ENCODE results near the gene SNX2. TPM values are rescaled to one million over a fixed set of nuclear protein-coding genes. Genes with fewer than 3 reads are reported as not detected.
"Not testable (repeated sequence)": the region's sequence is repeated elsewhere in the genome, so short reads cannot be mapped to it uniquely, and the experiment has no call there.

Gene SNX2
- 42.7 and 49.1 TPM in 2 replicates for total RNA-seq (2014; rRNA removed)
- polyA plus RNA-seq (2012): 33.1 TPM

GRCh38 chr5:122774861-122775549 lies at the start of gene SNX2:
Gene SNX2 (plus strand): TSS chr5:122775080. CDS start chr5:122775104, 24 bp downstream.
- peak; percentile 79 for DNase-seq (ENCODE audit: low read depth)

- DNase-seq (ENCODE audit: low read depth): peak; percentile 72
These were observed 47.8 kb upstream of the SNX2 start for GRCh38 chr5:122727112-122727541.

- DNase-seq (ENCODE audit: low read depth): no peak
These were observed 44.8 kb upstream of the SNX2 start for GRCh38 chr5:122730037-122730436.

GRCh38 chr5:122730456-122730855 lies 44.4 kb upstream of the SNX2 start:
- no peak for DNase-seq (ENCODE audit: low read depth)

- no peak for DNase-seq (ENCODE audit: low read depth)
These were observed 38.6 kb upstream of the SNX2 start for GRCh38 chr5:122736086-122736845.

GRCh38 chr5:122738088-122738487 lies 36.8 kb upstream of the SNX2 start:
- DNase-seq (ENCODE audit: low read depth): no peak

GRCh38 chr5:122741681-122742080 lies 33.2 kb upstream of the SNX2 start:
- DNase-seq (ENCODE audit: low read depth): no peak

GRCh38 chr5:122743261-122743660 lies 31.6 kb upstream of the SNX2 start:
- DNase-seq (ENCODE audit: low read depth): no peak

- DNase-seq (ENCODE audit: low read depth): no peak
These were observed 29.3 kb upstream of the SNX2 start for GRCh38 chr5:122745597-122745996.

- no peak for DNase-seq (ENCODE audit: low read depth)
These were observed 25.0 kb upstream of the SNX2 start for GRCh38 chr5:122749886-122750285.

GRCh38 chr5:122751293-122751782 lies 23.5 kb upstream of the SNX2 start:
- no peak for DNase-seq (ENCODE audit: low read depth)

GRCh38 chr5:122753500-122753899 lies 21.4 kb upstream of the SNX2 start:
- no peak for DNase-seq (ENCODE audit: low read depth)

GRCh38 chr5:122755783-122756182 lies 19.1 kb upstream of the SNX2 start:
- no peak for DNase-seq (ENCODE audit: low read depth)

GRCh38 chr5:122756264-122756911 lies 18.5 kb upstream of the SNX2 start:
- peak; percentile 58 for DNase-seq (ENCODE audit: low read depth)

- DNase-seq (ENCODE audit: low read depth): no peak
These were observed 17.6 kb upstream of the SNX2 start for GRCh38 chr5:122757285-122757684.

- DNase-seq (ENCODE audit: low read depth): no peak
These were observed 15.4 kb upstream of the SNX2 start for GRCh38 chr5:122759241-122760070.

GRCh38 chr5:122760236-122760635 lies 14.6 kb upstream of the SNX2 start:
- DNase-seq (ENCODE audit: low read depth): no peak

- no peak for DNase-seq (ENCODE audit: low read depth)
These were observed 13.8 kb upstream of the SNX2 start for GRCh38 chr5:122761115-122761514.

- not testable (repeated sequence) for DNase-seq (ENCODE audit: low read depth)
These were observed 13.0 kb upstream of the SNX2 start for GRCh38 chr5:122761896-122762295.

GRCh38 chr5:122766130-122766529 lies 8.8 kb upstream of the SNX2 start:
- no peak for DNase-seq (ENCODE audit: low read depth)

- no peak for DNase-seq (ENCODE audit: low read depth)
These were observed 4.4 kb upstream of the SNX2 start for GRCh38 chr5:122770477-122770876.
